Activated CD4-positive, alpha-beta T cell treated with anti-CD3 and anti-CD28 coated beads for 48 hours (primary cell): ENCODE measurements around the gene AUP1.

Experiments used
- DNase-seq: peaks from one replicate; pipeline ENCODE4 v3.0.0-alpha.2; 2020

Gene AUP1

GRCh38 chr2:74535440-74535965 lies 6.0 kb upstream of the AUP1 start:
- DNase-seq, result no peak

DNA sequence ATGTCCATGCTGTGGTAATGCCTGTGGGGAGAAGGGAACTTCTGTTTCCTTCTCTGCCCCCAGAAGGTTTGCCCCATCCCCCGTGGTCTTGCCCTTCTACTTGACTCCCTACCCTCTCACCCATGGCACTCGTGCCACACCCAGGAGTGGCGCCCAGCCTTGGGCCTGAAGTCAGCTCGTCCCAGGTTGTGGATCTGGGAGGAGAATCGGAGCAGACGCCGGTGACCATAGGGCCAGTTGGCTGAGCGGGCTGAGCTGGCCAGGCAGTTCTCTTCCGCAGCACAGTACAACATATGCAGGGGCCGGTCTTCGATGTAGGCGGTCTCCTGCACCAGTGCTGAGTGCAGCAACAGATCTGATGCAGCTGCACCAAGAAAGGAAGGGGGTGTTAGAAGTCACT lies 4.9 kb upstream of the AUP1 start:
- no peak for DNase-seq

GRCh38 chr2:74533464-74533863 lies 4.0 kb upstream of the AUP1 start:
- no peak for DNase-seq

- DNase-seq, result no peak
Measured at GRCh38 chr2:74532222-74532621, 2.7 kb upstream of the AUP1 start.

DNA sequence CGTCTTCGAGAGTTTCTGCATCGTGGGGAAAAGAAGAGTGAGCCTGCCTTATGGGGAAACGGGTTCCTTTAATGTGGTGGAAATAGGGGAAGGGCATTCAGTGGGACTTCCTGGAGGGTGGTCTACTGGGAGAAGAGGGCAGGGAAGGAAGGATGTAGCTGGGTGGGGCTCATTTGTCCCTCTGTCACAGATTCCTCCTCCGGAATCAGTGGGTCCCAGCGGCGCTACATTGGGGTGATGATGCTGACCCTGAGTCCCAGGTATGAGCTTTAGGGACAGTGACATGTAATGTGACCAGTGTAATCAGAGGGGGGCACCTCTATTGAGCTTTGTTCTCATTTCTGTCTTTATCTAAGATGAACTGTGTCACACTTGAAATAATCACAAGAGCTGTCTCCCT lies 2.2 kb upstream of the AUP1 start:
- no peak for DNase-seq

- peak; percentile 58 for DNase-seq
Measured at GRCh38 chr2:74530239-74531187, 1.0 kb upstream of the AUP1 start.

DNA sequence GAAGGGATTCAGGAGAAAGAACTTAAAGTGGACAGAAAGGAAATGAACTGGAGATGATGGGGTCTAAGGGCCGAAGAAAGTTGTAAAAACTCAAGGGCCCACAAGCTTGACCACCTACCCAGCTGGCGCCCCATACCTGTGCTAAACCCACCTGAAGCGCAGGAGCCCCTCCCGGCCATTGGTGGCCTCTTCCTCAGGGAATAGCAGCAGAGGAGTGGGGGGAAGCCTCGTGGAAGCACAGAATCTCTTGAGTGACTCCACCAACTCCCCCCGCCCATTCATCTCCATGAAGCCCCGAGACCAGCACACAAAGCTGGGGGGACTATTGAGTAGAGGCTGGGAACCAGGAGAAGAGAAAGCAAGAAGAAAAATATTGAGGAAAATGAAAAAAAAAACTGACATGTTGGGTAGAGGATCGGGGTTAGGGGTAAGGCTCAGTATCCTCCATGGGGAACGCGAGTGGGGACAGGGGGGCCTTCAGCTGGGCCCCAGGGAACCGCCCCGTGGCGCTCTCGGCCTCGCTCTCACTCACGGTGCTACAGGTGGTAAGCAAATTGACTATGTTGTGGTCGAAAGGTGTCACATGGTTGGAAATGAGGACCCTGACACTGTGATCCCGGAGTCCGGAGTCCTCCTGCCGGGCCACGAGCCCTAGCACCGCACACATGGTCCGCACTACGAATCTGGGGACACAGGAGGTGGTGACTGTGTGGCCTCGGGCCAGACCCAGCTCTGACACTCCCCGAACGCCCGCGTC lies 728 bp downstream of the AUP1 start:
- DNase-seq, result peak; percentile 41

- no peak for DNase-seq
Measured at GRCh38 chr2:74527741-74528140, 1.8 kb downstream of the AUP1 start.

- DNase-seq, result no peak
Measured at GRCh38 chr2:74526649-74527230, 2.8 kb downstream of the AUP1 start.

- peak; percentile 38 for DNase-seq
Measured at GRCh38 chr2:74525717-74526648, 3.5 kb downstream of the AUP1 start, which contains the start of gene DQX1. TSS of gene DQX1 (minus strand) at chr2:74526231. CDS start at chr2:74525729, 502 bp downstream.

DNA sequence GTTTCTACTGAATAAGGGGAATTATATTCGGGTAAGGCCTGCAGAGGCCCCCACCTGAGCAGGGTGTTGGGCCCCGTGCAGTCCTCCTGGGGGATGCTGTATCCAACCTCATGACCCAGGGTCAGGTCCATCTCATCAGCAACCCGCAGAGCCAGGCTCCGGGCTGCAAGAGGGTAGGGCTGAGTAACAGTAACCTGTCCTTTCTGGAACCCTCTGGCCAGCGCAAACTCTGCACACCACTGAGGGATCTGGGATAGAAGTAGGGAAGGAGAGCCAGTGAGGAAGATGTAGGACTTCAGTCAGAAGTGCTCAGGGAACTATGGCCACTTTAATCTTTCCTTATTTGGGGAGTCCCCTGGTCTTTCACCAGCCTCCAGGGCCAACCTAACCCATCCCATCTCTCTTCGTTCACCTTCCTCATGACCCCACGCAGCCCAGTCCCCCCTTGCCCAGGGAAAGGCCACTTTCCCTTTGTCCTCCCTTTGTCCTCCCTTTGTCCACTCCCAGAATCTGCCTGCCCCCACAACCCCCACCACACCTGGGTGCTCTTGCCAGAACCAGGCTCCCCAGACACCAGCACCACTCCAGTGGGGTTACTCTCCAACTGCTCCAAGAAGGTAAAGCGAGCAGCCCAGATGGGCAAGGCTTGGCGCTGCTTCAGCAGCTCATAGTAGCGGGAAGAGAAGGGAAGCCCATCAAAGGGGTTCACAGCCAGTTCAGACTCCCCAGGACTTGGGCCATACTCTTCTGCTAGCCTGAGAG lies 4.4 kb downstream of the AUP1 start:
- no peak for DNase-seq

DNA sequence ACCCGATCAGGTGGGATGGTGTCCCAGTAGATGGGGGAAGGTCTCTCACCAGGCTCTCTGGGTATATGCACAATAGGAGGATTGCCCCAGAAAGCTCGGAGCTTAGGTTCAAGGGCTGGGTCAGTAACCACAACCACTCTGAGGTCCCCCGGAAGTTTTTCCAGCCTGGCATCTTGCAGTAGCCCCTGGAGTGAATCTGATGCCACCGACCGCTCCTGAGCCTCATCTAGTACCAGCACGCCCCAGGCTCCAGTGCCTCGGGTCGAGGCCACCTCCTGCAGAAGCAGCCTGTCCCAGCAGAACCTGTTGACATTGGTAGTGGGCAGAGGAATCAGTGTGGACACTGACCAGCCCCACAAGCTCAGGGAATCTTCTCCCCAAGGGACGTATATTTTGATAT lies 5.5 kb downstream of the AUP1 start:
- no peak for DNase-seq

DNA sequence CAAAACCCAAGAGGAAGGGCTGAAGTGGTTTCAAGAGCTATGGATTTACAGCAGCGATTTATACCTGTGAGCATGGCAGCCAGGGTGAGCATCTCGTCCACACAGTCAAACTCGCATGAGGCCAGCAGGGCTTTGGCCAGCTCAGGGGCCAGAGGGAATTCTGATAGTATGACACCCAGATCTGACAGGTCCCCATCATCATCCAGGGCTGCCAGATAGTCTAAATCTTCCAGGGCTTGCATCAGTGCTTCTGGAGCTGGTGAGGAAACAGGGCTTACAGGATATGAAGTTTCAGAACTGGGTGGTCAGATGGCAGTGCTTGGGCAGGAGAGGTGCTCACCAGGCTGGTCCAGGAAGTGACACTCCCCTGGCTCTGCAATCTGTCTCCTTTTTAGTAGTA lies 7.0 kb downstream of the AUP1 start:
- DNase-seq, result no peak

DNA sequence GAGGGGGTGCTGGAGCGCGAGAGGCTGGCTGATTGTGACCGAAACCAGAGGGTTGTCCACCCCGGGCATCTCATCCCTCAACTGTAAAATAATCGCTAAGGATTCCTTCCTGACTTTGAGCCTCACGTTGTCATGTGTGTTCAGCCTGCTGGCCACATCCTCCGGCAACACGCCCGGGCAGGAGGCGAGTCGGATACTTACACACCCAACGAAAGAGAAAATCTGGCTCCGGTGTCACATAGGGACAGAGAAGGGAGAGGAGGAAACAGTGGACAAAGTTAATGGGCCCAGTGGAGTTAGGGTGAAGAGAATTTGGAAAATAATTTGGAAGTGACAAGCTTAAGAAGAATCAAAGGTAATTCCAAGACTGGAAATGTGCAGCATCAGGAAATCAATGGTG lies 12.9 kb downstream of the AUP1 start:
- DNase-seq, result no peak

DNA sequence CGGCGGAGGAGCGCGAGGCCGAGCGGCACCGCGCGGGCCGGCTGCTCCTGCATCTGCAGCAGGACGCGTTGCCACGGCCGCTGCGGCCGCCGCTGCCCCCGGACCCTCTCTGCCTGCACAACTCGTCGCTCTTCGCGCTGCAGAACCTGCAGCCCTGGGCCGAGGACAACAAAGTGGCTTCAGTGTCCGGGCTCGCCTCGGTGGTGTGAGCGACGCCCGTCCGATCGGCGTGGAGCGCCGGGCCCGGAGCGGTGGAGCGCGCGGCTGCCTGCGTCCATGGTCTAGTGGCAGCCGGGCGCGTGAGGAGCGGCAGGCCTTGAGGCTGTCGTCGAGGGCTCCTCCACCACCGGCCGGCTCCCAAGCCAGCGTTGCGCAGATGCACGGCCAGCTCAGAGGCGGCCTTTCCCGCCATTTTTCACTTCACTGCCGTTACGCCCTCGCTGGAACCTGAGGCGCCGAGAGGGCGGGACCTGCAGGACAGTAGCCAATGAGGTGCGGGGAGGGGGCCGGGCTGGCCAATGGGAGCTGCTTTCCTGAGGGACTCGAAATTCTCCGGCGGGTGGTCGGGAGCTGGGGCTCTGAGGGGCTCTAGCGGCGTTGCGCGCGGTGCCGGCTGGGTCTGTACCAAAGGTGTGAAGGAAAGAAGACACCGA lies 13.4 kb downstream of the AUP1 start:
- peak; percentile 87 for DNase-seq

GRCh38 chr2:74515271-74515980 lies 14.1 kb downstream of the AUP1 start:
- no peak for DNase-seq

- DNase-seq, result no peak
Measured at GRCh38 chr2:74514368-74515270, 14.9 kb downstream of the AUP1 start, which contains the start of gene TLX2. TSS of gene TLX2 (plus strand) at chr2:74514450. CDS start at chr2:74514807, 357 bp downstream.

DNA sequence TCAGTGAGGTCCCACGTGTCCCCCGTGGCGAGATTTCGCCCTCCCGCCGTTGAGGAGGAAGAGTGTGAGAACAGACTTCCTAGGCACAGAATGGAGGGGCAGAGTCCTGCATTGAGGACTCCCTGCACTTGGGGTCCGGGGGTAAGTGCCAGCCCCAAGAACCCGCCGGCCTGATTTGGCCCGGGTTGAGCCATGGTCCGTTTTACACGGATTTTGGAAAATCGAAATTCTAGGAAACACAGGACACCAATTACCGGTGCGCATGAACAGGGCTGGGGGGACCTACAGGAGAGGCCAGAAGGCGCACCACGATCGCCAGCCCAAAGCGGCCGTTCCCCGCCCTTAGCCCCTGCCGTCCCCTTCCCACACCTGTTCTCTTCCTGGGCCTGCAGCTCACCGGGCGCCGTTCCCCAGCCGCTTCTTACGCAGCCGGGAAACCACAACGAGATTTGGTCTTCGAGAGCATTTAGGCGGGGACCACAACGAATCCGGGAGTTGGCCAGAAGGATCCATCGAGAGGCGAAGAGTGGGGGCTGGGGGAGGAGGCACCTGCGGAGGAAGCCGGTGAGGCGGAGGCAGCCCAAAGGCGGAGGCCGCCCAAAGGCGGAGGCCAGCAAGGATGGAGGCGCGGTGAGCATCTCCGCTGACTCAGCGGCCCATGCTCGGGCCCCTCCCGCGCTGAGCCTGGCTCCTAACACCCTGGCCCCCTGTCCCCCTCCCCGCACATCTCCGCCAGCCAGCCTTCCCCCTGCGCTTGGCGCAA lies 15.7 kb downstream of the AUP1 start:
- peak; percentile 49 for DNase-seq
